A673 (cell line): ENCODE results near the gene KLHL26.

Experiments
- EZH2 ChIP-seq: fragments of 200-600 bp; sonication (generic); IDR thresholded peaks from 2 replicates; pipeline ENCODE4 v1.6.1; 2017; ENCODE audit warnings: borderline replicate concordance, low read depth, mild to moderate bottlenecking, mixed read lengths, antibody characterized with exemption, low read length; ENCODE audit not compliant: poor library complexity, severe bottlenecking
- TF ChIP-seq, protein P1 (sequence below): fragments of 300-800, 200-600 bp; sonication (generic); conservative IDR thresholded peaks from 2 replicates; pipeline ENCODE4 v1.5.1; 2017; ENCODE audit warnings: low read depth, mild to moderate bottlenecking, antibody characterized with exemption, low read length, moderate library complexity, mixed read lengths

DNA sequence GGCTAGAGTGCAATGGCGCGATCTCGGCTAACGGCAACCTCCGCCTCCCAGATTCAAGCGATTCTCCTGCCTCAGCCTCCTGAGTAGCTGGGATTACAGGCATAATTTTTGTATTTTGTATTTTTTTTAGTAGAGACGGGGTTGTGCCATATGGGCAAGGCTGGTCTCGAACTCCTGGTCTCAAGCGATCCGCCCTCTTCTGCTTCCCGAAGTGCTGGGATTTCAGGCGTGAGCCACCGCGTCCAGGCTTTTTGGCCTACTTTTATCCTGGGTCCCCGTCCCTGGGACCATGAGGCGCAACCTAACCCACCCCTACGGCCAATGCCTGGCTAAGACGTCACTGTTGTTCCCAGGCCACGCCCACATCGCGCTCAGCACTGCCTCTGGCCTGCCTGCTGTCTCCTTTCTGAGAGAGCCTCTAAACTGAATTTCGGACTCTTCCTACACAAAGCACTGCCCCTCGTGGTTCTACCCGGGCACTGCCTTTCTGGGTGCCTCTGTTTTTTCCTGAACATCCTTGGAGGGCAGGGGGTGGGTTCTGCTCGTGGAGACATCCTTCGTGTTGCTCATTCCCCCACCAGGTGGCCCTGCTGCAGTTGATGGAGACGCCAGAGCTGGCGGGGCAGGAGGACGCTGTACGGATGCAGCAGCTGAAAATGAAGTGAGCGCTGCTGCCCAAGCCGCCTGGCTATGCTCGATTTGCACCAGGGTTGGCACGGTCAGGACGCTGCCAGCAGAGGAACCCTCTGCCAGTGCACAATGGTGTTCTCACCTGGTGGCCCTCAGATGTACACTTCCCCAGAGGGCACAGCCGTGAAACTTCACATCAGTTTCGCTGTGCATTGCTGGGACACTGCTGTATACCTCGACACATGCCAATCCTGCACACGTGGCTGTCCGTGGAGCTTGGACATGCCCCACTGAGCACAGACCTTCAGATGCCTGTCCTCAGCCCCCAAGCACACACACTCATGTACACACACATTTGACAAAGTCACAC is 46.3 kb upstream of the KLHL26 start:
- TF ChIP-seq EZH2: no peak
- TF ChIP-seq, protein P1, sequence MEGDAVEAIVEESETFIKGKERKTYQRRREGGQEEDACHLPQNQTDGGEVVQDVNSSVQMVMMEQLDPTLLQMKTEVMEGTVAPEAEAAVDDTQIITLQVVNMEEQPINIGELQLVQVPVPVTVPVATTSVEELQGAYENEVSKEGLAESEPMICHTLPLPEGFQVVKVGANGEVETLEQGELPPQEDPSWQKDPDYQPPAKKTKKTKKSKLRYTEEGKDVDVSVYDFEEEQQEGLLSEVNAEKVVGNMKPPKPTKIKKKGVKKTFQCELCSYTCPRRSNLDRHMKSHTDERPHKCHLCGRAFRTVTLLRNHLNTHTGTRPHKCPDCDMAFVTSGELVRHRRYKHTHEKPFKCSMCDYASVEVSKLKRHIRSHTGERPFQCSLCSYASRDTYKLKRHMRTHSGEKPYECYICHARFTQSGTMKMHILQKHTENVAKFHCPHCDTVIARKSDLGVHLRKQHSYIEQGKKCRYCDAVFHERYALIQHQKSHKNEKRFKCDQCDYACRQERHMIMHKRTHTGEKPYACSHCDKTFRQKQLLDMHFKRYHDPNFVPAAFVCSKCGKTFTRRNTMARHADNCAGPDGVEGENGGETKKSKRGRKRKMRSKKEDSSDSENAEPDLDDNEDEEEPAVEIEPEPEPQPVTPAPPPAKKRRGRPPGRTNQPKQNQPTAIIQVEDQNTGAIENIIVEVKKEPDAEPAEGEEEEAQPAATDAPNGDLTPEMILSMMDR: peak; percentile 72
